ENCODE results near the gene TICAM1. TPM values are rescaled to one million over a fixed set of nuclear protein-coding genes. Genes with fewer than 3 reads are reported as not detected.
A peak's percentile ranks its signal among the peaks of the same experiment; 100 is the strongest.
"Not testable (repeated sequence)": the region's sequence is repeated elsewhere in the genome, so short reads cannot be mapped to it uniquely, and the experiment has no call there.

TICAM1 gene
- total RNA-seq, 1 experiment from 2014 or later: 9.9 TPM

DNA sequence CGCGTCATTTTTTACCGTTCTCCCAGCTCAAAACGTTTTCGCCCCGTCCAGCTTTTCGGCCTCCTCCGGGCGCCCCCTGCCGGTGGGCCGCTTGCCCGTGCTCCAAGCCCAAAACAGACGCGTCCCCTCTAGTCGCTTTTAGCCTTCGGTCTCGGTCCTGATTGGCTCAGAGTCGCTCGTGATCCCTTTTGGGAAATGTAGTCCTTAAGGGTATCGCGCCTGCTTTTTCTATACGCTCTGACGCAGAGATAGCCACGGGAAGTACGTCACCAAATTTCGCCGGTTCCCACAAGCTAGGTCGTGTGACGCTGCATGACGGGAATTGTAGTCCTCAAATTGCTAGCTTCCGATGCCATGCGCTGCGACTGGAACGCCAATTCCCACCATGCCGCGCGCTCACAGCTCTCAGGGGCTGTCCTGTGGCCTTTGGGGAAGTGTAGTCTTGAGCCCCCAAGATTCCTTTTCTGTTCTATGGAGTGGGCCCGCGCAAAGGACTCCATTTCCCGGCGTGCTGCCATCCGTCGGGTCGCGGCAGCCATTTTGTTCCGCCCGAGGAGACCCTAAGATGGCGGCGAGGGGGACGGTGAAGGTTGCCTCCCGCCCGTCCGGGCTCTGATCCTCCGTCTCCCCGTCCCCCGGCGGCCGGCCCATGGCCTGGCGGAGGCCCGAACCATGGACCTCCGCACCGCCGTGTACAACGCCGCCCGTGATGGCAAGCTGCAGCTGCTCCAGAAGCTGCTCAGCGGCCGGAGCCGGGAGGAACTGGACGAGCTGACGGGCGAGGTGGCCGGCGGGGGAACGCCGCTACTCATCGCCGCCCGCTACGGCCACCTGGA is 40.1 kb downstream of the TICAM1 start, which contains the start of gene FEM1A:
Gene FEM1A (plus strand): TSS at position 552 of the 836 bp plus-strand sequence. CDS start 121 bp downstream, at position 673.
- TF ChIP-seq, protein P1, sequence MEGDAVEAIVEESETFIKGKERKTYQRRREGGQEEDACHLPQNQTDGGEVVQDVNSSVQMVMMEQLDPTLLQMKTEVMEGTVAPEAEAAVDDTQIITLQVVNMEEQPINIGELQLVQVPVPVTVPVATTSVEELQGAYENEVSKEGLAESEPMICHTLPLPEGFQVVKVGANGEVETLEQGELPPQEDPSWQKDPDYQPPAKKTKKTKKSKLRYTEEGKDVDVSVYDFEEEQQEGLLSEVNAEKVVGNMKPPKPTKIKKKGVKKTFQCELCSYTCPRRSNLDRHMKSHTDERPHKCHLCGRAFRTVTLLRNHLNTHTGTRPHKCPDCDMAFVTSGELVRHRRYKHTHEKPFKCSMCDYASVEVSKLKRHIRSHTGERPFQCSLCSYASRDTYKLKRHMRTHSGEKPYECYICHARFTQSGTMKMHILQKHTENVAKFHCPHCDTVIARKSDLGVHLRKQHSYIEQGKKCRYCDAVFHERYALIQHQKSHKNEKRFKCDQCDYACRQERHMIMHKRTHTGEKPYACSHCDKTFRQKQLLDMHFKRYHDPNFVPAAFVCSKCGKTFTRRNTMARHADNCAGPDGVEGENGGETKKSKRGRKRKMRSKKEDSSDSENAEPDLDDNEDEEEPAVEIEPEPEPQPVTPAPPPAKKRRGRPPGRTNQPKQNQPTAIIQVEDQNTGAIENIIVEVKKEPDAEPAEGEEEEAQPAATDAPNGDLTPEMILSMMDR (conservative IDR thresholded peaks at IDR 0.05): peak; percentile 88
- TF ChIP-seq EZH2 (IDR thresholded peaks at IDR 0.05; ENCODE audit: low read depth): no peak

DNA sequence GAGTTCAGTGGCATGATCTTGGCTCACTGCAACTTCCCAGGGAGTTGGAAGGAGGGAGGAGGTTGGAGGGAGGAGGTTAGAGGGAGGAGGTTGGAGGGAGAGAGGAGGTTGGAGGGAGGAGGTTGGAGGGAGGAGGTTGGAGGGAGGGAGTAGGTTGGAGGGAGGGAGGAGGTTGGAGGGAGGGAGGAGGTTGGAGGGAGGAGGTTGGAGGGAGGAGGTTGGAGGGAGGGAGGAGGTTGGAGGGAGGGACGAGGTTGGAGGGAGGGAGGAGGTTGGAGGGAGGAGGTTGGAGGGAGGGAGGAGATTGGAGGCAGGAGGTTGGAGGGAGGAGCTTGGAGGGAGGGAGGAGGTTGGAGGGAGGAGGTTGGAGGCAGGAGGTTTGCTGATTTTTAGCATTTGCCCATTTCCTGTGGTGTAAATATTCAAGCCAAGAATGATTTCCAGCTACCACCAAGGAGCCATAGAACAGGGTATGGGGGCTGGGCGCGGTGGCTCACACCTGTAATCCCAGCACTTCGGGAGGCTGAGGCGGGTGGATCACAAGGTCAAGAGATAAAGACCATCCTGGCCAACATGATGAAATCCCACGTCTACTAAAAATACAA is 45.0 kb downstream of the TICAM1 start:
- H3K79me2 ChIP-seq (ENCODE audit: low read depth); H4K20me1 ChIP-seq (ENCODE audit: insufficient read depth); H3K27ac ChIP-seq; POLR2A ChIA-PET (ENCODE audit: unreplicated experiment); DNase-seq; H3K4me1 ChIP-seq (replicated peaks; ENCODE audit: insufficient read depth); BruUV-seq (replicated peaks); H3K36me3 ChIP-seq (ENCODE audit: low read depth); H3F3A ChIP-seq (ENCODE audit: insufficient read depth, low read depth); H3K9me2 ChIP-seq (ENCODE audit: insufficient read depth); H2AFZ ChIP-seq; H3K9me3 ChIP-seq (ENCODE audit: insufficient read depth, low read depth); intact Hi-C loops (cut with micrococcal nuclease; ENCODE audit: unreplicated experiment); H3K4me2 ChIP-seq; CTCF ChIA-PET; H3K4me3 ChIP-seq: not testable (repeated sequence)
- peaks cover 10% of the 10 kb centered on the region; the same call in 1 of the 2 replicates for H3K27me3 ChIP-seq (ENCODE audit: insufficient read depth, low read depth)

More for the DNA sequence above, 40.1 kb downstream of the TICAM1 start, which contains the start of gene FEM1A:
- ChIA-PET CTCF (interaction anchor here (0.6 to 0.9 kb wide), 7 partner anchors 19 to 439 kb away, joined by 3 to 21 read pairs (median 9); no protein-coding TSS in a partner anchor), POLR2A (ENCODE audit: unreplicated experiment) (interaction anchor here (0.6 kb wide), 2 partner anchors 150 to 544 kb away, joined by 3 read pairs; partner anchors contain the start of gene YJU2)
- H3K27ac ChIP-seq: peak within 1 kb of the TSS; percentile 58
- BruUV-seq (replicated peaks): no TSS peak
- peak within 1 kb of the TSS; percentile 73 for H3K4me3 ChIP-seq
- DNase-seq: peak; percentile 94 to 98
- intact Hi-C loops (cut with micrococcal nuclease; ENCODE audit: unreplicated experiment): loop anchor here (1.0 to 2.0 kb wide), 2 partner anchors 59 to 67 kb away; no protein-coding TSS in a partner anchor
- H3K9me3 ChIP-seq (ENCODE audit: insufficient read depth, low read depth): no peaks in the 10 kb centered on the region
- H3K9me2 ChIP-seq (ENCODE audit: insufficient read depth): no peaks in the 10 kb centered on the region
- H3K4me1 ChIP-seq (replicated peaks; ENCODE audit: insufficient read depth): 0 out of 2 replicates have a peak, but pooled peaks cover 8% of the 10 kb centered on the region
- peak within 1 kb of the TSS; percentile 82 for H3K4me2 ChIP-seq
- H4K20me1 ChIP-seq (ENCODE audit: insufficient read depth): no peaks in the 10 kb centered on the region
- no peaks in the 10 kb centered on the region for H3F3A ChIP-seq (ENCODE audit: insufficient read depth, low read depth)
- H3K36me3 ChIP-seq (ENCODE audit: low read depth): no peaks in the 10 kb centered on the region
- peaks cover 42% of the 10 kb centered on the region for H3K79me2 ChIP-seq (ENCODE audit: low read depth)
- H2AFZ ChIP-seq: peak within 1 kb of the TSS; percentile 81
- no peaks in the 10 kb centered on the region for H3K27me3 ChIP-seq (ENCODE audit: insufficient read depth, low read depth)

DNA sequence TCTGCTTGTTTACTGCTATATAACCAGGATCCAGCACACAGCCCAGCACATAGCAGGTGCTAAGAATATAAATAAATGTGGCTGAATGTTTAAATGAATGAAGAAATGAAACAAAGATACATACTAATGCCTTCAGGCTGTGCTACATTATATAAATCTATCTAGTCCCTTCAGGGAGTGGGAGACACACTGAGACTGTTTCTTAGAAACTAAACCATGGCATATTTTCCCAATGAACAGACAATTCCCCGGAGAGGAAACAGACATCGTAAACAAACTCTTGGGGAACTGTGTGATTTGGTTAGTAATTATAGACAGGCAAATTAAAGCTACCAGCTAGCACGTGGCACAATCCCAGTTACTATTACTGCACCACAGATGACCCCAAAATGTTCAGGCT is 49.7 kb downstream of the TICAM1 start:
- Histone ChIP-seq H3K4me1 (replicated peaks; ENCODE audit: insufficient read depth) (no peaks in the 10 kb centered on the region), H3K36me3 (ENCODE audit: low read depth) (no peaks in the 10 kb centered on the region), H3K79me2 (ENCODE audit: low read depth) (no peaks in the 10 kb centered on the region), H2AFZ (no peak overlapping the region), H3K27ac (no peak overlapping the region), H3K9me2 (ENCODE audit: insufficient read depth) (no peaks in the 10 kb centered on the region), H3K9me3 (ENCODE audit: insufficient read depth, low read depth) (no peaks in the 10 kb centered on the region), H3K27me3 (ENCODE audit: insufficient read depth, low read depth) (peaks cover 41% of the 10 kb centered on the region), H4K20me1 (ENCODE audit: insufficient read depth) (no peaks in the 10 kb centered on the region), H3K4me2 (no peak overlapping the region), H3K4me3 (no peak overlapping the region), H3F3A (ENCODE audit: insufficient read depth, low read depth) (no peaks in the 10 kb centered on the region)
- POLR2A ChIA-PET (ENCODE audit: unreplicated experiment): no interaction called here
- CTCF ChIA-PET: no interaction called here
- TF ChIP-seq, protein P1 (conservative IDR thresholded peaks at IDR 0.05): no peak
- TF ChIP-seq EZH2 (IDR thresholded peaks at IDR 0.05; ENCODE audit: low read depth): no peak
- DNase-seq: no peak
- intact Hi-C loops (cut with micrococcal nuclease; ENCODE audit: unreplicated experiment): no loop called here
- no TSS peak for BruUV-seq (replicated peaks)

Measured in PC-9 (cell line).